Effector CD4-positive, alpha-beta T cell (primary cell): ENCODE data around the gene MYH2.

Experiments
- DNase-seq: peaks from one replicate; pipeline ENCODE4 v3.0.0-alpha.2; 2020

The MYH2 gene

DNA sequence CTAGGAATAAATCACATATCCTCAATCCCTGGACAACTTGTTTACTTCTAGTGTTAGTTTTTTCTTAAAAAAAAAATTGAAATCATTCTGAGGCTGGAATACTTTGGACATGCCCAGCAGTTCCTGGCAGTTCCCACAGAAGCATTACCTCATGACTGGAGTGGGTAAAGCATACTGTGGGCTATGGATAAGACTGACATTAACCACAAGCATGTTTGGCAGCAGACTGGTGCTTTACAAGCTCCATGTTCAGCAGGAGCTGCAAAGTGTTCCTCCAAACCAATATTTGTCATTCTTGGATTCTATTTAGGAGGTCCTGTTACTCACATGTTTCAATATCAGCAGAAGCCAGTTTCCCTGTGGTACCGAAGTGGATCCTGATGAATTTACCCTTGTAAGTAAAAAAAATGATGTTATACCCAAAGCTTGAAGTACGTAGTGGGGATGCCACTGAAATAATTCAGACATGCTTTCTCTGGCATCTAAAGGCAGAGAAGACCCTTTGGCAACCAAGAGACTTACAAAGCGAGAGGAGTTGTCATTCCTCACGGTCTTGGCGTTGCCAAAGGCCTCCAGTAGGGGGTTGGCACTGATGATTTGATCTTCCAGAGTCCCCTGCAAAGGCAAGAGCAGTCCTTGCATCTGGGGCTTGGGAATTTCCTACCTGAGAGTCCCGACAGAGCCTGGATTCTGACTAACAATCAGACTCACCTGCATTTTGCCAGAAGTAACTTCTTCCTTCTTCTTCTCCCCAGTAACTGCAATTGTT, 36.0 kb downstream of the MYH2 start:
- no peak for DNase-seq

DNA sequence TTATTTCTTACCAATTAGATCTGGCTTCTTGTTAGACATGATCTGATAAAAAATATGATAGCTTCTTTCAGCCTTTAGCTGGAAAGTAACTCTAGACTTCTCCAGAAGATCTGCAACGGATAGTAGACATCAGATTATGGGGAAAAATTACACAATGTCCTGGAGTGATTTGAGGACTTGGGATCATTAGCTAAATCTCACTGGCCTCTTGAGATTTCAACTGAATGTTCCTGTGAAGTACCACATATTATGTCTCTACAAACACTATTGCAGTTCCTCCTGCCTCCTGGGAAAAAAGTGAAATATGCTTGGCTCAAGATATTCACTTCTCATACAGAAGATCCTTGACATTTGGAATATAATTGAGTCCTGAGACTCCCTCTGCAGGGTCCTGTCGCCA, 36.6 kb downstream of the MYH2 start:
- DNase-seq, result no peak

DNA sequence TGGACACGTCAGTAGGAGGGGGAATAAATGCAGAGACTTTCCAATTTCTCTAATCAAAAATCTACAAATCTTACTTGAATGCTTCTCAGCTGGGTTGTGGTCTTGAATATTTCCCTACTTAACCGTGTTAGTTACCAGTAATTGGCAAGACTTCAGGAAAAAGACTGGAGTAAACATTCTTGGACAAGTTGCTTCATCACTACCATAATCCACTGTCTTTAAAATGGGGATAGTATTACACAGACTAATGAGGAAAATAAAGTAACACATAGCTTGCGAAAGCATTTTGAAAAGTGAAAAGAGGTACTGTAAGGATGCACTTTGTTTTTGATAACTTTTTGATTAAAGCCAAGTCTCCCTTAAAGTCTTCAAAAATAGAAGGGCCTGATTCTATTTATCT, 49.5 kb downstream of the MYH2 start:
- no peak for DNase-seq

DNA sequence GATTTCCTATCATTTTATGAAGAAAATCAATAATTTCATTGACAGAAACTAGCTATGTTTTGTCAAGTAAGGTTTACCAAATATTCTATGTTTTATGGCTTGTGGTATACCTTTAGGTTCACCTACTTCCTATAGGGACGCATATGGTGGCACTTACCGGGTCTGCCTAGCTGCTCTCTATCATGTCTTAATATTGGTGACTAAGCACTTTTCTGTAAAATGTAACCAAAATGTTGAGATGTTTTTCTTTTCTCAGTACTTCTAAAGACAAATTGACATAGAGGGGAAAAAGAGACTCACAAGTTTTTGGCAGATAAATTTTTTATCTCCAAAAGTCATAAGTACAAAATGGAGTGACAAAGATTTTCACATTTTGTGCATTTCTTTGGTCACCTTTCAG, 57.5 kb downstream of the MYH2 start:
- DNase-seq, result no peak

DNA sequence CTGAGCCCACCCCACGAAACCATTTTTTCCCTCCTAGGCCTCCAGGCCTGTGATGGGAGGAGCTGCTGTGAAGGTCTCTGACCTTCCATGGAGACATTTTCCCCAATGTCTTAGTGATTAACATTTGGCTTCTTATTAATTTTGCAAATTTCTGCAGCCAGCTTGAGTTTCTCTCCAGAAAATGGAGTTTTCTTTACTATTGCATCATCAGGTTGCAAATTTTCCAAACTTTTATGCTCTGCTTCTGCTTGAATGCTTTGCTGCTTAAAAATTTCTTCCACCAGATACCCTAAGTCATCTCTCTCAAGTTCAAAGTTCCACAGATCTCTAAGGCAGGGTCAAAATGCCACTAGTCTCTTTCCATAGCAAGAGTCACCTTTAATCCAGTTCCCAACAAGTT, 67.2 kb downstream of the MYH2 start:
- no peak for DNase-seq

DNA sequence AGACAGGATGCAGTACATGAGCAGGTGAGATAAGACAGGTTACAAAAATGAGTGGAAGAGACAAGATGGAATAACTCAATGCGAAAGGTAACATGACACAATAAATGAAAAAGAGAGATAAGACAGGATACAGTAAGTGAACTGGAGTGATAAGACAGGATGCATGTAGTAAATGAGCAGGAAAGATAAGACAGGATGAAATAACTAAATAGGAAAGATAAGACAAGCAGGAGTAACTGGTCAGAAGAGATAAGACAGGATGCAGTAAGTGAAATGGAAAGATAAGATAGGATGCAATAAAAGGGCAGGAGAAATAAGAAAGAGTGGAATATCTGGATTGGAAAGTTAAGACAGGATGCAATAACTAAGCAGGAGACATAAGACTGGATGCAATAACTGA, 71.8 kb downstream of the MYH2 start:
- DNase-seq, result no peak

DNA sequence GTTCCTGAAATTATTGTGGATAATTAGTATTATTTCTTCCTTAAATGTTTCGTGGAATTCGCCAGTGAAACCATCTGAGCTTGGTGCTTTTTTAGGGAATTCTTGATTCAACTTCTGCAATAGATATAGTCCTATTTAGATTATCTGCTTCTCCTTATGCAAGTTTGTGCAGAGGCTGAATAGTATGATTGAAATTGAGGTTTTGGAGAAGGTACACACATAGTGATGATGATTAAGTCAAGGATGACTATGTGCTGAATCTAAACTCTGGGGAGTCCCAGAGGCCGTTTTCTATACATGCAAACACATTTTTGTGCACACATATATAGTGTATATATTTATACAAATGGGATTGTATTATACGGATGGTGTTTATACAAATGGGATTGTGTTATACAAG, 74.9 kb downstream of the MYH2 start:
- no peak for DNase-seq

DNA sequence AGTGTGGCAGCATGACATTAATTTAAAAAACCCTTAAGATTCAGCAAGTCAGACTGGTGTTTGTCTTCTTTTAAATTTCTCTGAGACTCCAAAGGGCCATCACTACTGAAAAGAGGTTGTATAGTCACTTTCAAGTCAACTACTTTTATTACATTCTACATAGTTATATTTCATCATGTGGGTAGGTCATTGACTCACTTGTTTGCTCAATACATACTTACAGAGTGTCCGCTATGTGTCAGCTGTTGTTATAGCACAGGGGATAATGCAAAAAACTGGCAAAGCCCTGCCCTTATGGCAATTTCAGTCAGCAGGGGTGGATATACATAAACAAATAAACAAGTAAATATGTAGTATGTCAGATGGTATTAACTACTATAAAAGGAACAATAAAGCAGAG, 77.6 kb downstream of the MYH2 start:
- DNase-seq, result no peak
